Measurements from ENCODE around the gene GTF2IRD1.
"Not testable (repeated sequence)": the region's sequence is repeated elsewhere in the genome, so short reads cannot be mapped to it uniquely, and the experiment has no call there.

GTF2IRD1 gene

DNA sequence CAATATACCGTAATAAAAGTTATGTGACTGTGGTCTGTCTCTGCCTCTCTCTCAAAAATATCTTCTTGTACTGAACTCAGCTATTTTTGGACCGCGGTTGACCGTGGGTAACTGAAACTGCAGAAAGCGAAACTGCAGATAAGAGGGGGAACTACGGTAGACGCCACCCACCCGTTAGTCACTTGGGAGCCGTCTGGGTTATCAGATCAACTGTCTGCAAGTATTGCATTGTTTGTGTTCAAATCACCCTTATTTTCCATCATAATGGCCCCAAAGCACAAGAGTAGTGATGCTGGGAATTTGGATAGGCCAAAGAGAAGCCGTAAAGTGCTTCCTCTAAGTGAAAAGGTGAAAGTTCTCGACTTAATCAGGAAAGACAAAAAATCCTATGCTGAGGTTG is 196.3 kb downstream of the GTF2IRD1 start:
- not testable (repeated sequence) for H3K36me3 ChIP-seq (ENCODE audit: control insufficient read depth, insufficient read depth, low read length); H3K9me3 ChIP-seq (ENCODE audit: control insufficient read depth, low read length); H3K27me3 ChIP-seq (ENCODE audit: control insufficient read depth, insufficient read depth, low read length); H3K4me1 ChIP-seq (ENCODE audit: control insufficient read depth, insufficient read depth, low read length); H3K4me3 ChIP-seq (ENCODE audit: low read length)
- H3K9ac ChIP-seq (ENCODE audit: low read length) = peak overlapping the region; percentile 28

GRCh38 chr7:74650493-74651132 is 196.9 kb downstream of the GTF2IRD1 start:
- not testable (repeated sequence) for H3K27me3 ChIP-seq (ENCODE audit: control insufficient read depth, insufficient read depth, low read length); H3K36me3 ChIP-seq (ENCODE audit: control insufficient read depth, insufficient read depth, low read length); H3K4me3 ChIP-seq (ENCODE audit: low read length); H3K9me3 ChIP-seq (ENCODE audit: control insufficient read depth, low read length); H3K4me1 ChIP-seq (ENCODE audit: control insufficient read depth, insufficient read depth, low read length)
- H3K9ac ChIP-seq (ENCODE audit: low read length) = peak overlapping the region; percentile 28

- H3K9me3 ChIP-seq (ENCODE audit: control insufficient read depth, low read length); H3K4me1 ChIP-seq (ENCODE audit: control insufficient read depth, insufficient read depth, low read length); H3K36me3 ChIP-seq (ENCODE audit: control insufficient read depth, insufficient read depth, low read length); H3K27me3 ChIP-seq (ENCODE audit: control insufficient read depth, insufficient read depth, low read length); H3K9ac ChIP-seq (ENCODE audit: low read length); H3K4me3 ChIP-seq (ENCODE audit: low read length): not testable (repeated sequence)
These were observed 197.4 kb downstream of the GTF2IRD1 start for GRCh38 chr7:74651133-74651504.

Data from mucosa of stomach (tissue), 1 donor.